NCI-H526 (cell line): ENCODE data around the gene PDZD2.

Source experiments
- DNase-seq, 2 experiments: peaks; one replicate each; lab custom pipeline; 2025; lab: John Stamatoyannopoulos, UW

PDZD2 gene

DNA sequence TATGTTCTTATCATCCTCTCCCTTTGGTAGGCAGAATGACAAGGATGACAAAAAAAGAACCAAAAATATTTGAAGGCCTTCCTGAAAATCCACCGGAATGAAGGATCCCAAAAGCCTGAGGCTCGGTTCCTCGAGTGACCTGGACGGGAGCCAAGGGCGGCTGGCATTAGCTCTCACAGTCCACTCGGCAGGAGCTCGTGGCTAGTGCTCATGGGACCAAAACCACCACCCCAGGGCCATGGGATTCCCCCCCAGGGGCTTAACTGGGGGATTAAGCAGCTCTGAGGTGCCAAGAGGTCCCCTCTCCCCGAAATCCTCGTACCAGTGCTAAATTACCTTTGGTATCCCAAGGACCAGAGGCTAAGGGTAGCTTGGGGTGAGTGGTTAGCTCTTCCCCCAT is 586 bp upstream of the PDZD2 start:
- peak in 1 of 2 experiments; percentile 23 for DNase-seq

DNA sequence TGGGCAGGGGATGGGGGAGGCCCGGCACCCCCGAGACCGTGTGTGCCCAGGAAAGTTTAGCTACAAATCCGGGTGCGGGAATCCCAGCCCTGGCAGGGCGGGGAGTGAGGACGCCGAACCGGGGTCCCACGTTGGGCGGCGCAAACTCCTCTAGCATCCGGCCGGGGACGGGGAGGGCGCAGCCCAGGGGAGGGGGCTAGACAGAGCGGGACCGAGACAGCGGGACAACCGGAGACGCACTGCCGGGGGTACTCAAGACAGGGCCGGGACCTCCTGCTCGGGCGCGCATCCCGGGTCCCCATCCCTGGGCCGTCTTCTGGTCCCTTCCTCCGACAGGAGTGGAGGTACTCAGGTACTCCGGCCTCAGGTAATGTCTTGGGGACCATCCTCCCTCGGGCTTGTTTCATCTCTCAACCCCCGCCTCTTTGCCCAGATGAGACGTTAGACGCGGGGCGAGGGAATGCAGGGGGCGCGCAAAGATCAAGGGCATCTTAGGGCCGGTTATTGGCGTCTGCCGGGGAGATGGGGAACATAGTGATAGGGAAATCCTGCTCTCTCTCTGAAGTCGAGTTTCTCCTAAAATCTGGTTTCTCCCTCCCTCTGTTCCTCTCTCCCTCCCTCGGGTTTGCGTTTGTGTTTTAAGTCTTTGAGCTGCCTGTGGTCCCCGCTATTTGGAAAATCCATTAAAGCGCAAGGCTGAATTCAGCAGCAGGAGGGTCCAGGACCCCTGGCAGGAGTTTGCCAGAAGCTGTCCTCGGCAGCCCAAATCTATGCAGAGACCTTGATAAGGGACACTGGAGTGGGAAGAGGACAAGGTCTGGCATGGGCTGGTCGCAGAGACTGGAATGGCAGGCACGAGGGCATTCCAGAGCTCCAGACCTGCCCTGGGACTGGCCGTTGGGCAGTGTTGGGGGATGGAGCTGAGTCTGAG is 815 bp downstream of the PDZD2 start:
- no peak for DNase-seq

DNA sequence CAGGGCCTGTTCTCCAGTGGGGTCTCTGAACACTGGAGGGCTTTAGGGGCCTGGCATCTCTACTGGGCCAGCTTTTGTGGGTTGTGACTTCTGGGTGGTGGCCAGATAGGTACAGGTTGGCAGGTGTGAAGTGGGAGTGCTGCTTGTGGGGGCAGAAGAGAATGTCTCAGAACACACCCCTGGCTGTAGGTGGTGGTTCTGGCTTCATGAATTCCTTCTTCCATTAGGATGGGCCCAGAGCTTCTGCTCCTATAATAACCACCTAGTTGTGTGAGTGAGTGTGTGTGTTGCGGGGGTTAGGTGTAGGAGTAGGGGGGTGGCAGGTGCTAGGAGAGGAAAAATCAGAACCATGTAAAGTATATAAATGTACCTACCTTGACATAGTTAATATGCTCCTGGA is 1.6 kb downstream of the PDZD2 start:
- no peak for DNase-seq

DNA sequence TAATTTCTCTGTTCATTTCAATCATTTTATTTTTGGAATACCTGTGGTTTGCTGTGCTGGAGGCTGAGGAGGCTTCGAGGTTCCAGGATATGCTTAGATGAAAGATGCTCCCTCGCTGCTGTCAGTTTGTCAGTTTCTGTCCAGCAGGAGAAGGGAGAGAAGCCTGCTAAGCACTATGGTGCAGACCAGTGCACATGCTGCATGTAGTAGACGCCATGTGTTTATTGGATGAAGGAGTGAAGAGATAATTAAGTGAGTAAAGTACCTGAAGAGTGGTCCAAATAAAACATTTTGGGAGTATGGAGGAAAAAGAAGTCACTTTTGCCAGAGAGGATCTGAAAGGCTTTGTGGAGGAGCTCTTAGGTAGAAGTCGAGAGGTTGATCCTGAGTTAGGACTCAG is 2.1 kb downstream of the PDZD2 start:
- DNase-seq, result no peak

DNA sequence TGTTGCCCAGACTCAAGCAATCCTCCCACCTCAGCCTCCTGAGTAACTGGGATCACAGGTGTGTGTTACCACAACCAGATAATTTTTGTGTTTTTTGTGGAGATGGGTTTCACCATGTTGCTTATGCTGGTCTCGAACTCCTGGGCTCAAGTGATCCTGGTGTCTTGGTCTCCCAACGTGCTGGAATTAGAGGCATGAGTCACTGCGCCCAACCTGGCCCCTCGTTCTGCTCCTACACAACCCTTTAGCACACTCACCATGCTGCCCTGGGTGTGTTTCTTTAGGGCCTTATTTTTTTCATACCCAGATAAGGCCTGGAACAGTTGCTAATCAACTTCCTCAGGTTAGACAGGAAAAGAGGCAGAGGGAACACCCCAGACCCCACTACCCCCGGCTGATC is 2.6 kb downstream of the PDZD2 start:
- no peak for DNase-seq

DNA sequence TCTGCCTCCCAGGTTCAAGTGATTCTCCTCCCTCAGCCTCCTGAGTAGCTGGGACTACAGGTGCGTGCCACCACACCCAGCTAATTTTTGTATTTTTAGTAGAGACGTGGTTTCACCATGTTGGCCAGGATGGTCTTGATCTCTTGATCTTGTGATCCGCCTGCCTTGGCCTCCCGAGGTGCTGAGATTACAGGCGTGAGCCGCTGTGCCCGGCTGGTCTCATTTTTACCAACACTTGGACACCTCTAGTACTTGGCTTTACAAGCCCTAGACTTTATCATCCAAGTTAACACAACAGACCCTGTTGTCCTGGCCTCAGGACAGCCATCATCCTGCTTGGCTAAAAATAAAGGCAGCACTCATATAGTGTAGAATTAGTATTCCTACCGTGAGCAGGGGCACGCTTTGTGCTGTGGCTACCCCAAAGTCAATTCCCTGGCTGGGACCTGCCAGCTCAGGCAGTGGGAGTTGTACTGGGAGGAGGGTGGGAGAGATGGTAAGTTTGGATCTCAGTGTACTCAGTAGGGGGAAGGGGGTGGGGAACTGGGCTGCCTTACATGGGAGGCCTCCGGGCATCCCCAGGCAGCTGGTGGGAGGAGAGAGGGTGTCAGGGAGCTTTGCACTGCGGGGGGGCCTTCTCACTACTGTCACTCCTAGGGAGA is 6.6 kb downstream of the PDZD2 start:
- no peak for DNase-seq

DNA sequence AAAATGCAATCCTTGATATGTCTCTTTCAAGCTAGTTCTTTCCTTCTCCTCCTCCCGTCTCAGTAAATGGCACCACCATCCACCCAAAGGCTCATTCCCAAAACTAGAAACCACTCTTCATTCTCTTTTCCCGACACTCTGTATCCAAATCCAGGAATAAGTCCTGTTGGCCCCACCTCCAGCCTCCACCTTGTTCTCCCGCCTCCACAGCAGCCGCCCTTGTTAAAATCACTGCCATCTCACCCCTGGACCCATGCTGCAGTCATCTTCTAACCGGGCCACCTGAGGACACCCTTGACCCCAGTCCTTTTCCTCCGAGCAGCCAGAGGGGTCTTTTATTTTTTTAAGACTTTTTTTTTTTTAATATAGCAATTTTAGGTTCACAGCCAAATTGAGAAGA is 9.4 kb downstream of the PDZD2 start:
- DNase-seq, result no peak

DNA sequence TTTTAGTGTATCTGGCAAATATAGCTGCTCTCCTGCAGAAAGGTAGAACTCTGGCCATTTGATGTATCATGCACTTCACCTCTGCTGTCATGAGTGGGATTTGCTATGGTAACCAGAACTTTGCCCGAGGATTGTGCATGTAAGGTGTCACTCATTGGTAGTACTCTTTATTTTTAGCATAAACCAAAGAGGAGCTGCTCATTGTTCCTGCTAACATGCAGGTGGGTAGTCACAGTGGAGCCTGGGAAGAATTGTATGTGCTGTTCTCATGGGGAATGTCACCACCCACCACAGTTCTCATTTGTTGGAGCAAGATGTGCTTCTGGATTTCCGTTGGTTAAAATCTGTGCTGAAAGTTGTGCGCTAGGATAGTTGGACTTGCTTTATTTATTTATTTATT is 12.3 kb downstream of the PDZD2 start:
- DNase-seq, result no peak

DNA sequence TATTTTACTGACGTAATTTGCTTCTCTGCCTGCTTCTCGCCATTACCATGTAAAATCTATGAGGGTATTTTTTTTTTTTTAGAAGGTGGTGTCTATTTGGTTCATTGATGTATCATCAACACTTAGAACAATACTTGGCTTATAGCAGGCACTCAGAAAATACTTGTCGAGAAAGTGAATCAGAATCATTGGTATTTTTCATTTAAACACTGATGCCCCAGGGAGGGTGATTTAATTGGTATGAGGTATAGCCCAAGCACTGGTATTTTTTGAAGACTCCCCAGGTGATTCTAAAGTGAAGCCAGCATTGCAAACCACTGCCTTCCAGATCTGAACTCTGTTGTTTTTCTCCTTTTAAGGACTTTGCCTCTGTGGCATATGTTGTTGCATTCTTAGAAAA is 16.6 kb downstream of the PDZD2 start:
- no peak for DNase-seq

DNA sequence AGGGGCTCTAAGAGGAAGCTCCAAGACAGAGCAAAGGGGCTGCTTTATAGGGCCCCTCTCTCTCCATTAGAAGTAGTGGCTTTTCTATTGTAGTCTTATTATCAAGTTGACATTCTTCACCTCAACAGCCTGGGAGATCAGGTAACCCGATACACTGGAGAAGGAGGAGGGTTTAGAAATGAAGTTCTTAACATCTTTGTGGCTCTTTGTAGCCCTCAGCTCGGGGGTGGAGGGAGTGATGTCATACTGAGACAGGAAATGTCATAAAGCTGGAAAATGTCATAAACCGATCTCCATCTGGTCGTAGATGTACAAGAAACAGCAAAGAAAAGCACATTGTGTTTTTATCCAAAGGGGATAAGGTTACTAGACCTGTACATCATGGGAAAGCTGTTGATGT is 17.9 kb downstream of the PDZD2 start:
- no peak for DNase-seq

DNA sequence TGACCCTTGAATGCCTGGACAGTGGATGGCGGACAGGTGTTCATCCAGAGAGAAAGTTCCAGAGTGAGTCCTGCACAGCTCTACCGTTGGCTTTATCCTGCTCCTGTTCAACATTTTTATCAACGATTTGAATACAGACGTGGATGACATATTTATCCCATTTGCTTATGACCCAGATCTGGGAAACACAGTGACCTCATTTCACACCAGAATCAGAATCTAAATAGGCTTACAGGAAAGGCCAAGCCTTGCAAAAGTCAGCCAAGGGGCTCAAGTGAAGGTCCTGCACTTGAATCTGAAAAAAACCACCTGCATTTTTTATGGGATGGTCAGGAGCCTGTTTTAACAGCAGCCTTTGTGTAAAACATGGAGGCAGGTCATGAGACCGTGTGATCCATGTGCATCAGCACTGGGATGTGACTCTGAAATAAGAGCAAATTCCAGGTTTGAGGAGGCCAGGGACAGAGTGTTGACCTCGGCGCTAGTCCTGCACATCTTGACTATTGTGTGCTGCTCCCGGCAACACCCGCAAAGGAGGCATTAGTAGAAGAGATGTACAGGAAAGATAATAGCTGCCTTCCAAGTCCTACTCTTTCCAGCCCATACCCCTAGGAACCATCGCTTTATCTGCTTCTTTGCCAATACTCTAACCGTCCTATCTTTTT is 18.5 kb downstream of the PDZD2 start:
- no peak for DNase-seq

DNA sequence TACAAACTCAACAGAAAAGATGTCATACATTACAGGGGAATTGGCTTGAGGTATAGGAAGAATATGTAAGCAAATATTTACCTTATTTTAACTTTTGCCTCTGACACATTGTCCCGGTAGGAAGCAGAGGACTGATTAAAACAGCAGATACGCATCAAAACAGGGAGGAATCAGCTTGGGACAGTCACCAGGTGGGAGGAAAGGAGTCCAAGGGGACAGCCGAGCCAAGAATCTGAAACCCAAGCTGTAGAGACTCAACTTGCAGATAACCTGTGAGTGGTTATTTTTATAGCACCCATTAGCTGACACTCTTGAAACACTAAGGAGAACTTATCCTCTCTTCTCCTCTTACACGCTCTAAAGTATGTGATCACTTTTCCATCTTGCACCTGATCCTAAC is 22.3 kb downstream of the PDZD2 start:
- DNase-seq, result no peak

DNA sequence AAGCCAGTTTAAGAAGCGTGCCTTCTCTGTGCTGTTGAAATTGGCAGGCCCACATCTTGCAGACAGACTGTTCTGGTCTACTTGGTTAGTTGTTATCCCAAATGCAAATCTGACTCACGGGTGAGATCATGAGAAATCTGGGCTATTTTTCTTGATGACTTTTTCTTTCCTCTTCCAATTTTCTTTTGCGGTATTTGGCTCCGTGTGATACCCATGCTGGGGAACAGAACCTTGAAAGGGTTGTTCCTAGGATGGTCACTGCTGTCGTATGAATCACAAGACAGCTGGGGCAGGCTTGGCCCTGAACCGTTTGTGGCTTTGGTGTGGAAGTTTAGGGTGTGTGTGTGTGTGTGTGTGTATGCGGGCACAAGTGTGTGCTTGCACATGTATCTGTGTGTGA is 24.6 kb downstream of the PDZD2 start:
- DNase-seq, result no peak

DNA sequence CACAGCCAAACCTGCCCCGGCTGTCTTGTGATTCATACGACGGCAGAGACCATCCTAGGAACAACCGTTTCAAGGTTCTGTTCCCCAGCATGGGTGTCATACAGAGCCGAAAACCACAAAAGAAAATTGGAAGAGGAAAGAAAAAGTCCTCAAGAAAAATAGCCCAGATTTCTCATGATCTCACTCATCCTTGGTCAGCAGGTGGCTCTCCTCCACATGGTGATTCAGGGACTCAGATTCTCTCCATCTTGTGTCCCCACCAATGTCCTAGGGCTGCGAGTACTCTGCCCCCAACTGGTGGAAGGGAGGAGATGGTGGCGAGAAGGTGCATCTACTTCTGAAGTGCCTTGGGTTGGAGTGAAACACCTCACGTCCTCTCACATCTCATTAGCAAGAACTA is 25.6 kb downstream of the PDZD2 start:
- DNase-seq, result peak; percentile 49 to 64

DNA sequence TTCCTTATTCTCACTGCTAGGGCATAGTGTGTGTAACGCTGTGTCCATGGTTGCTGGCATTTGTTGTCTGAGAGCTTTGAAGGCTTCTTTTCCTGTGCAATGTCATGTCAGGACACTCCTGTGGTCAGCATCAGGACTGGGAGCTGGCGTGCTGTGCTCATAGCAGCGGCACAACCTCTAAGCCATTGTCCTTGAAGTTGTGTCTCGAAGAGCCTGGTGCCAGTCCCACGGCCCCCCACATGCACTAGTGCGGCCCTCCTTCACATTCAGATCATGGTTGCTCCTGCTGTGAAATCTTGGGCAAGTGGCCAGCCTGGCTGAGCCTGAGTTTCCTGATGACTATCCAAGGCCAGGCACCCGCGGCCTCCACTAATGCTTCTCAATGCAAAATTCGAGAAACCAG is 32.4 kb downstream of the PDZD2 start:
- DNase-seq, result no peak

DNA sequence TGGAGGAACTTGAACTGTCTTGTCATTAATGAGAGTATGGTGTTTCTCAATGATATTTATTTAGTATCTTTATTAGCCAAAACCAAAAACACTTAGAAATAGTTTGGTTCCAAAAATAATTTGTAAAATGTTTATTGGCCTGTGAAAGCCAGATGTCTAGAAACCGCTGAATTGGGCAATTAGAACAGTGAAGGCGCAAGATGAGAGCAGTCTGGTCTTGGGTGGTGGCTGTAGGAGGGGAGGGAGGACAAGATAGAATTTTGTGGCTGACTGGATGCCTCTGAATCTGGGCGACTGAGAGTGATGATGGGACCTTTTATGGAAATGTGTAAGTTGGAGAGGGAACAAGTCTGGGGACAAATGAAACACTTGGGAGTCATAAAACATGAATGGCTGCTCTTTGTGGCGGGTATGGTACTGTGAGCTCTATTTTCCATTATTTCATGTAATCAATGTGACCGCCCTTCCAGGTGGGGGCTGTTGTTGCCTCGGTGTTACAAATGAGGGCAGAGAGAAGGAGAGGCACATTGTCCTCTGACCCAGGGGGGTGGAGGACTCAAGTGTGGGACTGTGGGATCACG is 35.5 kb downstream of the PDZD2 start:
- no peak for DNase-seq

DNA sequence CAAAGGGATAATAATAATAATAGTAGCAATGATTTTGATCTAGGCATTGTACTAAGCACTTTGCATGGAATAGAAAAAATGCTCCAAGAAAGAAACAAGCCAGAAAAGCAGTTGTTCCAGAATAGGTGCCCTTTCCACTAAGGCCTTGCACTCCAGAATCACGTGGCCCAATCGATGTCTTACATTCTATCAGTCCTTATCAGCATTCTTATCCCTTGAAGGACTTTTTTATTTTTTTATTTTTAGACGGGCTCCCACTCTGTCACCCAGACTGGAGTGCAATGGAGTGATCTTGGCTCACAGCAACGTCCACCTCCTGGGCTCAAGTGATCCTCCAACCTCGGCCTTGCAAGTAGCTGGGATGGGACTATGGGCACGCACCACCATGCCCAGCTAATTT is 36.5 kb downstream of the PDZD2 start:
- DNase-seq, result no peak

DNA sequence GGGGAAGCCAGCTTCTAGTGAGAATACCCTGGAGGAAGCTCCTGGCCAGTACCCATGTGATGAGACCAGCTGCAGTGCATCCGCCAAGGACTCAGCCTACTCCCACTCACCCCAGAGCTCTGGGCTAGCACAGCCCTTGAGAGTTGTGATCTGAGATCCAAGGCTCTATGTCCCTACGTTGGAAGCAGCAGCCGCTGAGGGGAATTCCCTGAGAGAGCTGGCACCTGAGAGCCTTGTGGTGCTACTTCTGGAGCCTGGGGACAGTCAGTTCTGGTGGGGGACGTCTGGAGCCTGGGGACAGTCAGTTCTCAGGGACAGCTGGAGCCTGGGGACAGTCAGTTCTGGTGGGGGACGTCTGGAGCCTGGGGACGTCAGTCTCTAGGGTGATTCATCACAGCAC is 39.2 kb downstream of the PDZD2 start:
- DNase-seq, result no peak

DNA sequence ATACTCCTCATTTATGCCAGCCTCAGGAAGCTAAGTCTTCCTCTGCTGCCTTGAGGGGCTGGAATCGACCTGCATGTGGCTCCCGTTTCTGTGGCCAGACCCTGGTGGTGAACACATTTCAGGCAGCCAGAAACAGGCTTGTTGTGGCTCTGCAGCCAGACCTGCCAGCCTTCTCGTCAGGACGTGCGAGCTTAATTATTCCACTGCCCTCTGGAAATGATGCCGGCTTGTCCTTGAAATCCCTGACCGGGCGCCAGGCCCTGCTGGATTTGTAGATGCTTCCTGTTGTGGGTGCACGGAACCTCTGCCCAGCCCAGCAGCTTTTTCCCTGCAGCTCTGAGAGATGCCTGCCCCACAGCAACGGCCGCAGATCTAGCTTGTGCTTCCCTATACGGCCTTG is 41.6 kb downstream of the PDZD2 start:
- no peak for DNase-seq

DNA sequence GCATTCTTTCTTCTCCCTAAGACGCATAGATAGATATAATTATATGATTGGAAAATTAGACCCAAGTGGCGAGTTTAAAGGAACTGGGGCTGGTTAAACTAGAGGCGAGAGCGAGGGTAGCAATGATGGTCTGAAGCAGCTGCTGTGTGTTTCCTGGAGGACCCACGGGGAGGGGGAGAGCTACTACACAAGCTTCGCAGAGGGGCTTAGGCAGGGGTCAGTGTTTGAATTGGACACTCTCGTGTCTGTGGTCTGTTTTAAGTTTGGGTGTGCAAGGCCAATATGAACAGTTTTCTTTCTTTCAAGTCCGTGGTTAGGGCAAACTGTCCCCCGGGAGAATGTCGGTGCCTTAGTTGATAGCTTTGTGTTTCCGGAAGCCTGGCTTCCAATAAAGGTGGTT is 43.1 kb downstream of the PDZD2 start:
- no peak for DNase-seq

DNA sequence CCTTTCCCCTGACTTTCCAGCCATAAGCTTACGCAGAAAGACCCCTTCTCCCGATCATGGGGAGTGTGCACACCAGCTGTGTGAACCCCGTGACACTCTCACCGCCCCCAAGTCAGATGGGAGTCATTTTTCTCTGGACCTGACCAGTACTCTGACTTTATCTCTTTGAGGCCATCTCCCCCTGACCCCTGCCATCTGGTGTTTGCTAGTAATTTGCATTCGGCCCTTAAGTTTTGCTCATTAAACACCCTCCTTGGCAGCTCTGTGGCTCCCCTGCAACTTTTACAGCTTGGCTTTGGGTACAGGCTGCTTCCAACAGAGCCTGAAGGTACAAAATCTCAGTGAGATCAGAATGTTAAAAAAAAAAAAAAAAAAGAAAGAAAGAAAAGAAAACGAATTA is 43.9 kb downstream of the PDZD2 start:
- no peak for DNase-seq

DNA sequence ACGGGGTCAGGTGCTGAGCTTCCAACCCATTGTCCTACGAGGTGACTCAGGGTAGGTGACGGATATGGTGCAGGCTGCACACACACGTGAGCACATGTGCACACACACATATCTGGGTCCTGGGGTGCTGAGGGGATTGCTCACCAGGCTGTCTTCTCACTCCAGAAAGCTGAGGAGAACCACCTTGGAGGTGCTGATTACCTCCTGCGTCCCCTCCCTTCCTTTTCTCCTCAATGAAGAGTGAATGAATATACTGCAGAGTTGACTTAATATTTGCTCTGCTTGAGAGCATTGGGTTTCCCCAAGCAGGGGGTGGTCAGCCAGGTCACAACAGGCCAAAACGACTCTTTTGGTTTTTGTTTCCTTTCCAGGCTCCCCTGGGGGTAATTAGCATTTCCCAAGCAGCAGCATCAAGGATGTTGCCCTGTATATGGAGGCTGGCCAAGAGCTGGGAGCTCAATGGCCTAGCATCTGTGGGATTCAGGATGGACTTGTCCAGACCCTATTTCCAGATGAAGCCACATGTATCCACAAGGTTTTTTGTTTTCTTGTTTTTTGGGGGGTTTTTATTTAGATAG is 49.7 kb downstream of the PDZD2 start:
- no peak for DNase-seq
